ENCODE data around the gene MED16.
"Not testable (repeated sequence)": the region's sequence is repeated elsewhere in the genome, so short reads cannot be mapped to it uniquely, and the experiment has no call there.

Gene MED16

GRCh38 chr19:825897-826644 is 66.9 kb downstream of the MED16 start:
- DNase-seq: no peak

- DNase-seq: no peak
These were observed 68.1 kb downstream of the MED16 start for GRCh38 chr19:824885-825284.

- no peak for DNase-seq
These were observed 69.3 kb downstream of the MED16 start for GRCh38 chr19:823565-824121.

- DNase-seq: no peak
These were observed 71.0 kb downstream of the MED16 start, which contains the start of gene PLPPR3 for GRCh38 chr19:821825-822503. TSS of gene PLPPR3 (minus strand) at chr19:821955. CDS start at chr19:821559, 396 bp downstream.

GRCh38 chr19:821231-821824 is 71.7 kb downstream of the MED16 start:
- DNase-seq: no peak

- not testable (repeated sequence) for DNase-seq
These were observed 72.8 kb downstream of the MED16 start for GRCh38 chr19:820212-820611.

All from effector CD4-positive, alpha-beta T cell (primary cell).